Jurkat, Clone E6-1 (cell line): ENCODE measurements around the gene SND1.

ENCODE experiments used
- DNase-seq: peaks from one replicate; pipeline ENCODE4 v3.0.0-alpha.2; 2011; ENCODE audit warnings: low read depth, low spot score
- H3K4me3 ChIP-seq: 2 replicates; pipeline ENCODE4 v1.5.1; 2011; ENCODE audit warnings: mild to moderate bottlenecking, low read length, control low read depth, moderate library complexity

The SND1 gene

DNA sequence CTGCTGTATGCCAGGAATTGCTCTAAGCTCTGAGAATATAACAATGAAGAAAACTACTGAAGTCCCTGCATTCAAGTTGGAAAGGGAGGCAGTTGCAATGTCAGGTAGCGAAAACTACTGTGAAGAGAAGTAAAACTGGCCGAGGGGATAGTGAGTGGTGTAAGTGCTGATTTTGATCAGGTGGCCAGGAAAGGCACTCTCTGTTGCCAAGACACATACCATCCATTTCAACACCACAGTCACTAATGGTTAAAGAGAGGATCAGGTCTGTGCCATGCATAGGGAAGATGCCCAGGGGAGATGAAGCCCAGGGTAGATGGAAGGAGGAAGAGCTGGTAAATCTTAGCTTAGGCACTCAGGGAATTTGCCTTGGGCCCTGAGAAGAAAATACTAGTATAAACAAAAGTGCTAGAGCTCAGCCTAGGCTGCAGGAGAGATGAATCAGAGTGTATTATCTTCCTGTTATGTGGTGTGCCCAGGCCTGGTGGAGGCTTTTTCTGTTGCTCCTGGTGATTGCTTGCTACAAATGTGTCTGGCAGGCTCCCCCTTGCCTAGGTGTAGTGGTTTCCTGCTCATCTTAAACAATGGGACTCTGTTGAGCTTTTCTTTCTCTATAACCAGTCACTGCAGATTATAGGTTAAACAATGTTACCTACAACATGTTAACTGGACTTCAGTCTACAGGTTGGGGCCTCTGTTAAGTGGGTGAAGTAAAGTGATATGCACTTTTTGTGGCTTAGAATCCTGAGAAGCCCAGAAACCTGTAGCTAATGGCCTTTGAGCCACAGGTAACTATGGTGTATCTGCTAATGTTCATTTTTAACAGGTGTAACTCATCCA, 253.7 kb downstream of the SND1 start:
- H3K4me3 ChIP-seq = no peak overlapping the region
- peak; percentile 68 for DNase-seq

DNA sequence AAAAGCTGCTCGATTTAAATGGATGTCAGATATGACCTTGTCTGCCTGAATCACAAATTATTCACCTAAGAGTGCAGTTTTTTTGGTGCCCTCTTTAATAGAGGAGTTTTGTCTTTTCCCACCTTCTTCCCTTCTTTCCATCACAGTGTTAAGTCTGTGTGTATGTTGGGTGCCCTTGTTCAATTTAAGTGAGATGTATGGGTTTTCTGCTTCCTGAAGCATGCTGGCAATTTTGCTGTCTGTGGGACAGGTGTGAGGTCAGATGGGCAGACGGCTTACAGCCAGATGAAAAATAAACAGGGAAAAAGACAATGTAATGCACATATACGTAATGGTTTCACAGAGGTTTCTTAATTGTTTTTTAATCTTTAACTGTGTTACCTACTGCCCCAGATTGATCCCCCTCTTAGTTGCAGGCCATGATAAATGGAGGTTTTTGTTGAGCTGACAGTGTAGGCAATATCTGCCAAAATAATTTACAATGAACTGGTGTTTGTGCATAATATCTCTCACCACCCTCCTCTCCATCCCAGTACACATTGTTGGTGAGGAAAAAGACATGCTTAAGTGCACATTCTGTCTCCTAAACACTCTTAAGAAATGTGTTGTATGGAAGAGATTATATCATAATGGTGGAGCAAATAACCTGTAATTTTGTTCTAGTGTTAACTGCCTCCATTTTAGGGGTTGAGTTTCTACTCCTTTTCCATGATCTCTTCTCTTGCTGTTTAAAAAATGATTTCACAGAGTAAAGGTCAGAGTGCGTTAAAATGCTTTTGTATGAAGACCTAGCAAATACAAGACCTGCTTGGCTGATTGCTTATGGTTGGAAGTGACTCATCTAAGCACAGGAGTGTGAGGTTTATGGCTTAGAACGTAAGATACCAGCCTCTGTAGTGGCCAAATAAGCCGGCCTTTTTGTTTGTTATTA, 255.4 kb downstream of the SND1 start:
- H3K4me3 ChIP-seq = no peak overlapping the region
- no peak for DNase-seq

DNA sequence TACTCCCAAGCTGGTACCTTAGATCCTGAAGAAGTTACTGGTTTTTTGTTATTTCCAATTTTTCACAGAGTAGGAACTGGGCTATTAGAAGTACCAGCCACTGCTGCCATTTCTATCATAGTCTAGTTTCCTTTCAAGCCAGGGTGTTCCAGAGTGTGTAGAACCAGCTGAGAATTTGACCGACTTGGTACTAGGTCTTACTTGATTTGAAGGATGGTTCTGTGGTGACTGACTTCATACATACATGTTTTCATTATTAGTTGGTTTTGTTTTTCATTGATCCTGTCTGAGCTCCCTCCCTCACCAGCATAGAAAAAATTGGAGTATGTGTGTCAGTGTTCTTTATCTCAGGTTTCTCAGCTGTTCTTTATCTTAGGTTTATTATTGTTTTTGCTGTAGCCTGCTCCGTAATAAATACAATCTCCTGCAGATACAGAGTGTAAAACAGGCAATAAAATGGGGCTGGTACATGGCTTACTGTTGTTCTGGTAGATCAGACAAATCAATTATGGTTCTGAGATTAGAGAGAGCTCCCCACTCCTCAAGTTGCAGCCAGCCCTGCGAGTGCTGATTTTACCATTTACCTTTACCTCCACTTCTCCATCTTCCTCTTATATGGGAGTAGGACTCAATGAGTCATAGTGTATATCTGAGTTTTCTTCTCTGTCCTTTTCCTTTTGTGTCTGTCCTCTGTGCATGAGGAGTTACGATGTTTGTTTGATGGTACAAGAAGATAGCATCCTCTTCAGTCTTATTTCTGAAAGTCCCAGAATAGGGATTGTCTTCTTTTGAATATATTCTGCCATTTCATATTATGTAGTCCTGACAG, 256.6 kb downstream of the SND1 start:
- DNase-seq = no peak

DNA sequence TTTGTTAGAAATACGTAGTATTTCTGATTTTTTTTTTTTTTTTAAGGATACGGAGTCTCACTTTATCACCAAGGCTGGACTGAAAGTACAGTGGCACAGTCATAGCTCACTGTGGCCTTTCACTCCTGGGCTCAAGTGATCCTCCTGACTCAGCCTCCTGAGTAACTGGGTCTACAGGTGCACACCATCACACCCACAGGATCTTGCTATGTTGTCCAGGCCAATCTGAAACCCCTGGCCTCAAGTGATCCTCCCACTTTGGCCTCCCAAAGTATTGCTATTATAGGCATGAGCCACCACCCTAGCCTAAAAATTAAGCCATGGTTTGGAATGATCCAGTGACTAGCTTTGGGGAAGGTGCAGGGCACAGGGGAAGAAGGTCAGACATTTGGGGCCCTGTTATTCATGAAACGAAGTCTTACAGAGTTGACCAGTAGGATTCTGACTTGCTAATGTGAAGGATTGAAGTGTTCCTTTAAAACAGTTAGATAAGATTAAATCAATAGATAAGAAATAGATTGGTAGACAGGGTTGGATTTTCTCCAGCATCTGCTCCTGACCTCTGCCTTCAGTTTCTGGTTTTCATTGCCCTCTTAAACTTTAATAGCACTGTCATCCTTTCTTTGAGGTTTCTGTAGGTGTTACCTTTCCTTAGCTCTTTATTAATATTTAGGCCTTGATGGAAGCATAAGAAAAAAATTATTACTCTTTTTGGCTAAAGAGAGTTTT, 257.6 kb downstream of the SND1 start:
- no peak overlapping the region for H3K4me3 ChIP-seq
- no peak for DNase-seq

More for the DNA sequence above, 256.6 kb downstream of the SND1 start:
- no peak overlapping the region for H3K4me3 ChIP-seq

DNA sequence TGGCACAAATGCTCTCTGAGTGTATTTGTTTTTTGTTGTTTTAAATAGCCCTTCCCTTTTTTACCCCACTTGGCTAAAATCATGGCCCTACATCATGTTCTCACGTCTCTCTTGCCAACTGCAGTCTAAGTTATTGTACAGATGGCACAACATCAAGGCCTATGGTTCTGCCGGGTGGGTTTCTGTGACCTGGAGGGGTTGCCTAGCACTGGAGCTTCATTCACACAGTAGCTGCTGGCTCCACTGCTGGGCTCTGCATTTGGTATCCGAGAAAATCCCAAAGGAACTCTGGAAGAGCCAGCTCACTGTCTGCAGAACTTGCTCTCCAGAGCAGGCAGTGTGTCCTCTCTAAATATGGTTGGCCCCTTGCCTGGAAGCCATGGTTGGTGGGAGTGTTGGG, 258.7 kb downstream of the SND1 start:
- no peak overlapping the region for H3K4me3 ChIP-seq
- no peak for DNase-seq

DNA sequence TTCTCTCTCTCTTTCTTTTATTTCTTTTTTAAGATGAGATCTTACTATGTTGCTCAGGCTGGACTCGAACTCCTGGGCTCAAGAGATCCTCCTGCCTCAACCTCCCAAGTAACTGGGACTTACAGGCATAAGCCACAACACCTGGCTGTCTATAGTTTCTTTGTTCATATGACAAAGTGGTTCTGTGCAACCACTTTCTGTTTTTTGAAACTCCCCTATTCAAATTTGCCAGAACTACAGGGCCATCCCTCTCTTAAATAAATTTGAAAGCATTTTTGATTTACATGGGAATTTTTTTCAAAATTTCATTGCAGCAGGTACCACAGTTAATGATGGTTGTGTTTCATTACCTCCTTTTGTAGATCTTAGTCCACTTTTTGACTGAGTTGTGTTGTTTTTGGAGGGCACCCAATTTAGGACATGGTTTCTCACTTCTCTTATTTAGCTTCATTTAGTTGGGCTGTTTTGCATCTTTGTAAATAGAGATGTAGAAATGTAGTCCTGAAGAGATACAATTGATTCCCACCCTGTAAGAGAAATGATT, 260.0 kb downstream of the SND1 start:
- DNase-seq = no peak
- H3K4me3 ChIP-seq = no peak overlapping the region

DNA sequence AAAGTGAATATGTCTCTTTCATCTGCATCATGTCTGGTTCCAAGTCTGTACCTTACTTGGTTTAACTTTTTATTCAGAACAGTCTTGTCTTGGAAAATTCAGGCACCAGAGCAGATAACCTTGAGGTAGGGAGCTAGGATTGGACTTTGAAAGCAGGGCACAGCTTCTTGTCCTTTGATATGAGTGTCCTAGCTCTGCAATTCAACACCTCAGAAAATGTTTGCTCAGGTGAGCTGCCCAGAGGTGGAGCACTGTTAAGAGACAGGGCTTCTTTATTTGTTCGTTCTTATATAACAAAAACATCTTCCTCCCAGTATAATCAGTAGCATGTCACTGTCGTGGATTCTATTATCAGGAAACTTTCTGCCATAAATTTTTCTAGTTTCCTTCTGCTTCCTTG, 260.9 kb downstream of the SND1 start:
- DNase-seq = no peak
- no peak overlapping the region for H3K4me3 ChIP-seq

DNA sequence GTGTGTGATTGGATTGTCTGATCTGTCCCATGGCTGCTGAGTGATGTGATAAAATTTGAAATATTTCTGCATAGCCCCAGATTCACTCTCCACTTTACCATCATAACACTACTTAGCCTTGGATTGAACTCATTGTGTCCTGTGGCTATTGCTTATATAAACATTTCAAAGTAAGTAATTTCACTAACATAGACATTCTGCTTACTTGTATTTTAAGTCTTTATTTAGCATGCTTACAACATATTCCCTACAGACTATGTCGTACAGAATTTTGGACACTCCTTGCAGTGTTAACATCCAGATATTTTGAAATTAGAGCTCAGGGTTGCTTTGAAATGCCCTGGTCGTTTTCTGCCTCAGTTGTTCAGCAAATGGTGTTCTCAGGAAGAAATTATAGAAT, 261.7 kb downstream of the SND1 start:
- no peak for DNase-seq

DNA sequence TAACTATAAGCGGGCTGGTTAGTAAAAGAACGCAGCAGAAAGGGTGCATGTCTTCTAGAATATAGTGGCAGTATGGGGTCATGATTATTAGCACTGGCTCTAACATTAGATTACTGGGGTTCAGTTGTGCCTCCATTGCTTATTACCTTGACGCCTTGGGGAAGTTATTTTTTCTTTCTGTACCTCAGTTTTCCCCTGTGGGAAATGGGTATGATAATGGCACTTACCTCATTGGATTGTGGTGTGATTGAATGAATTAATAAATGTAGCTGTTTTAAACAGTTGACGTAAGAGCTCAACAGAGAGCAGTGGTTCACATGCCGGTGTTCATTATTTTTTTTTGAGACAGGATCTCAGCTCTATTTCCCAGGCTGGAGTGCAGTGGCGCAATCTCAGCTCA, 262.7 kb downstream of the SND1 start:
- DNase-seq = no peak
- no peak overlapping the region for H3K4me3 ChIP-seq

More for the DNA sequence above, 261.7 kb downstream of the SND1 start:
- no peak overlapping the region for H3K4me3 ChIP-seq

DNA sequence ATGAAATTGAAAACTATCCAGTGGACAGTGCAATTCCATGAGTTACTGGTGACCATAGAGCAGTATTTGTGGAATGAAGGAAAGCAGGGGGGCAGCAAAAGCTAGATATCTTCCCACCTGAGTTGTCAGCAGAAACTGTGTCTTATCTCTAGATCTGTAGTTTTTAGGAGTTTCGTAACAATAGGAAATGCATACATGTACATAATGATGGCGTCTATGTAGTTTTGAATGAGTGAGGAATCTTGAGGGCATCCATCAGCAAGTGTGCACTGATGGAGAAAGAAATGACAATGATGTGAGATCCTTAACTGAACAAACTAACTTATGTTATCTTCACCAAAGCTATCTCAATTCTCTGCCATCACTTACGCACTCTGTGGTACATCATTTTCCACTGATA, 264.7 kb downstream of the SND1 start:
- DNase-seq = no peak
- H3K4me3 ChIP-seq = no peak overlapping the region

DNA sequence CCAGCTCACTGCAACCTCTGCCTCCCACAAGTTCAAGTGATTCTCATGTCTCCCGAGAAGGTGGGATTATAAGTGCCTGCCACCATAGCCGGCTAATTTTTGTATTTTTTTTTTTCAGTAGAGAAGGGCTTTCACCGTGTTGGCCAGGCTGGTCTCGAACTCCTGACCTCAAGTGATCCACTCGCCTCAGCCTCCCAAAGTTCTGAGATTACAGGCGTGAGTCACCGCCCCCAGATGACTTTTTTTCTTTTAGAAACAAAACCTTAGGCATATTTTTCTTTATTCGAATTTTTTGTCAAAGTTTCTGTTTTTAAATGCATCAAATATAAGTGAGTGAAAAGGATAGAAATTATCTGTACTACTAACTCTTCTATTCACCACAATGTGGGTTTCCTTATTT, 266.1 kb downstream of the SND1 start:
- DNase-seq = no peak
- H3K4me3 ChIP-seq = no peak overlapping the region

DNA sequence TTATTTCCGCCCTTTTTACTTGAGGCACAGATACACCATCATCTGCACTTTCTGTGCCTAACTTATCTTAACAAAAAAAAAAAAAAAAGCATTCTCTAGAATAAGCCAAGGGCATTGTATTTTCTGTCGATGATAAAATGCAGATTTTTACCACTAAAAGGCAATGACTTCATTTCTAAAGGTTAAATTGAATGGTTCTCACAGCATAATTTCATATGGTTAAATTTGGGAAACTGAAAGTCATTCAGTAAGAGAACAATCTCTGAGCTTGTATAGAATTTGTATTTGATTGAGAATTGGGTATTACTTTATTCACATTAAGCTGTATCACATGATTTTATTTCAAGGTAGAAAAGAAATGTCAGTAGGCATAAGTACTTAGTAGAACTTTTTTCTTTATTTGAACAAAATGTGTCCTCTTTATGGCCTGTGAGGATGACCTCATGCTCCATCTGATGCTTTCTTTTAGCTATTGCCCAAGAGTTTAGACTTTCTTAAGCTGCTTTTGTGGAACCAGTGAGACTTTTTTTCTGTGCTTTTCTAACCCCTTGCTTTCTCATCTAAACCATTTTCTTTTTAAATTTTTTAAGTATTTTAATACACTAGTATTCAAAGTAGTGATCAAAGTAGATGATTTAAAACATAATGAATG, 268.9 kb downstream of the SND1 start:
- DNase-seq = no peak
- no peak overlapping the region for H3K4me3 ChIP-seq

DNA sequence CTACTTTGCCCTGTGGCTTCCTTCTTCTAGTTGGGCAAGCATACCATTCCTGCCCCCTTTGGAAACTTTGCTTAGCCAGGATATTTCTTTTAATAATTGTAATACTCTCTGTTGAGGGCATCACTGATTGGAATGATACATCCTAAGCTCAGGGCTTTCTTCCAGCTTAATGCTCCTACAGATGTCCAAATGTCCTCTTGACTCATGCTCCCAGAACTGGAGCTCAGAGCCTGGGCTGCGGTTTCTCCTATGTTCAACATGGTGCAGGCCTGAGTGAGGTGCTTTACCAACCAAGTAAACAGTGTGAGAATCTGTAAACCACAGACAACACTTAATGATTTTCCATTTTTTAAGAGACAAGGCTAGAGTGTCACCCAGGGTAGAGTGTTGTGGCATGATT, 270.7 kb downstream of the SND1 start:
- DNase-seq = no peak
- no peak overlapping the region for H3K4me3 ChIP-seq

DNA sequence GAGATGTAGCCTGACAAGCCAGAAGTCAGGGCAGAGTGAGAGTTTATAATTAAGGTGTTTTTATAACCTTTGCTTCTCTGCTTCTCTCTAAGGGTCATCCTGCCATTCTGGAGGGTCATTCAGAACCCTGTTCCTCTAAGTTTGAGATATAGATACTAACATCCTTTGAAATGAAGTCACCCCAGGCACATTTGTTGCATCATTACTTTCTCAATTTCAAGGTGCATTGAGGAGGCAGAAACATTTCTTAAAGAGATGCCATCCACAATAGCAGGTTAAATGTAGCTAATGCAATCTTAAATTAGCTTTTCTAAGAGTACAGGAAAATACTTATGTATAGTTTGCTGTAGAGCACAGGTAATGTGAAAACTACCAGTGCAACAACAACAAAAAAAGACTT, 272.9 kb downstream of the SND1 start:
- DNase-seq = no peak

DNA sequence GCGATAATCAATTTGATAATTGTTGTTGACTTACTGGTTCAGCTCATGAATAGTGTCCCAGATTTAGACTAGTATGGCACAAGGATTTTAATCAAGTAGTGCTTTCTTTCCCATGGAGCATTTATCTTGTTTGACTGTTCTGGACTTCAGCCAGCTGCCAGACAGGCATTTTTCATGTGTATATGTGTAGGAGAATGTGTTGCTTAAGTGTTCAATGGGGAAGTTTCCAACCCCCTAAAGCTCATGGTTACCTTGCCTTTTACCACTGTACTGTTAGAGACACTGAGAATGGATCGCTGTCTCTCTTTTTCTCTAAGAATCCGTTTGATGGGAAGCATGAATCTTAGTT, 275.3 kb downstream of the SND1 start:
- no peak for DNase-seq
- H3K4me3 ChIP-seq = no peak overlapping the region

More for the DNA sequence above, 272.9 kb downstream of the SND1 start:
- no peak overlapping the region for H3K4me3 ChIP-seq

DNA sequence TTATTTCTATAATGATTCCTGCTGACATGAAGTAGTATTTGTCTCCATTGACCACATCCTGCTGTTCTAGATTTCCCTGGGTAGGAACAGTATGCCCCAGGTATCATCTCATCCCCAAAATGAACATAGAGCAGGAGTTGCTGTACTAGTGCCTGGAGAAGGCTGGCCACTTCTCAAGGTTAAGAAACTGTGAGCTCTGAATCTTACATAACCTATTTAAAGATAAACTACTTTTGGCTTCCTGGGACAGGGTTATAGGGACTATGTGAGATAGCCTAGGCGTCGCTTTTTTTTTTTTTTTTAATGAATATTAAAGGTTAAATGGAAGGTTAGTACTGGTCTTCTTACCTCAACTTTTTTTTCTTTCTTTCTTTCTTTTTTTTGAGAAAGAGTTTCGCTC, 276.2 kb downstream of the SND1 start:
- no peak for DNase-seq
- no peak overlapping the region for H3K4me3 ChIP-seq

DNA sequence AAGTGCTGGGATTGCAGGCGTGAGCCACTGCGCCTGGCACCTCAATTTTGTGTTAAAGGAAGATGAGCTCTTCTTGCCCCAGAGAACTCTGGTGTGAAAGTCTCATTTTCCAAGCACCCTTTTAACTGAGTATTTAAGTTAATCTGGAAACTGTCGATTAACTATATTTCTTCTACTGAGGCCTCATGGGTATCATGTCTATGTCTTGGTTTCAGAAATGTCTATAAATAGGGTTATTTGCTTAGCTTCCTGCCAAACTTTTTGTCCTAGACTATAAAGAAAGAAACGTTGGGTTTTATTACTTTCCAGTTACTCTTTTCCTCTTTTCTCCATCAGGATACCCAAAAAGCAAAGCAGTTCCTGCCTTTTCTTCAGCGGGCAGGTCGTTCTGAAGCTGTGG, 276.9 kb downstream of the SND1 start:
- H3K4me3 ChIP-seq = no peak overlapping the region
- DNase-seq = no peak
